Keratinocyte (primary cell): ENCODE measurements around the gene ERG. TPM values are rescaled to one million over a fixed set of nuclear protein-coding genes. Genes with fewer than 3 reads are reported as not detected.

Source experiments
- DNase-seq: peaks from one replicate; pipeline ENCODE4 v3.0.0-alpha.2; 2011; ENCODE audit warnings: low read depth, missing footprints, low spot score
- FAIRE-seq: peaks from 2 replicates; lab custom pipeline; 2011; peaks lifted over from hg19 to GRCh38; lab: Jason Lieb, UNC
- H2AFZ ChIP-seq: 2 replicates; pipeline ENCODE4 v1.6.0; 2012; ENCODE audit warnings: low read length, control low read depth, inconsistent platforms; ENCODE audit not compliant: control insufficient read depth
- H3K27ac ChIP-seq: 2 replicates; pipeline ENCODE4 v1.5.1; 2011; ENCODE audit warnings: low read length; ENCODE audit not compliant: control insufficient read depth, insufficient read depth
- H3K27me3 ChIP-seq: 3 replicates; pipeline ENCODE4 v1.6.0; 2011; ENCODE audit warnings: low read length; ENCODE audit not compliant: control insufficient read depth, insufficient read depth; ENCODE audit errors: extremely low read depth
- H3K36me3 ChIP-seq, 2 experiments: 2 replicates in 1 of 2; 3 replicates in 1 of 2; pipeline ENCODE4 v1.5.1; 2011; ENCODE audit warnings: low read length in 2 of 2, mild to moderate bottlenecking in 1 of 2; ENCODE audit not compliant: control insufficient read depth in 2 of 2, insufficient read depth in 2 of 2; ENCODE audit errors: extremely low read depth in 1 of 2
- H3K4me1 ChIP-seq: 3 replicates; pipeline ENCODE4 v1.5.1; 2011; ENCODE audit warnings: low read length; ENCODE audit not compliant: control insufficient read depth, insufficient read depth; ENCODE audit errors: extremely low read depth
- H3K4me2 ChIP-seq: 3 replicates; pipeline ENCODE4 v1.6.0; 2011; ENCODE audit warnings: low read depth, low read length; ENCODE audit not compliant: control insufficient read depth, insufficient read depth; ENCODE audit errors: extremely low read depth
- H3K4me3 ChIP-seq, 3 experiments: fragments of 200-600 bp in 1 of 3; sonication (generic) in 1 of 3; 2 replicates in 2 of 3; 3 replicates in 1 of 3; pipeline ENCODE4 v1.5.1; 2011 to 2016; ENCODE audit warnings: low read length in 3 of 3, mild to moderate bottlenecking in 3 of 3, control low read depth in 2 of 3, inconsistent platforms in 1 of 3, low read depth in 1 of 3, mixed read lengths in 1 of 3, mixed run types in 1 of 3, moderate library complexity in 1 of 3; ENCODE audit not compliant: control insufficient read depth in 2 of 3, insufficient read depth in 2 of 3; ENCODE audit errors: extremely low read depth in 1 of 3
- H3K79me2 ChIP-seq: 2 replicates; pipeline ENCODE4 v1.6.0; 2012; ENCODE audit warnings: low read length; ENCODE audit not compliant: control insufficient read depth, insufficient read depth
- H3K9ac ChIP-seq: 3 replicates; pipeline ENCODE4 v1.6.0; 2011; ENCODE audit warnings: low read length; ENCODE audit not compliant: control insufficient read depth, insufficient read depth; ENCODE audit errors: extremely low read depth
- H3K9me1 ChIP-seq: 3 replicates; pipeline ENCODE4 v1.6.0; 2011; ENCODE audit warnings: low read length; ENCODE audit not compliant: control insufficient read depth, insufficient read depth; ENCODE audit errors: extremely low read depth
- H3K9me3 ChIP-seq: 2 replicates; pipeline ENCODE4 v1.5.1; 2012; ENCODE audit warnings: low read depth, low read length; ENCODE audit not compliant: control insufficient read depth
- H4K20me1 ChIP-seq: 3 replicates; pipeline ENCODE4 v1.6.0; 2011; ENCODE audit warnings: low read length; ENCODE audit not compliant: control insufficient read depth, insufficient read depth; ENCODE audit errors: extremely low read depth
- EZH2 ChIP-seq: IDR thresholded peaks from one replicate; pipeline ENCODE4 v1.6.1; 2012; ENCODE audit warnings: inconsistent platforms, mild to moderate bottlenecking, low read length, moderate library complexity
- dilution Hi-C: fragments of 300-500 bp; cut with MboI; formaldehyde crosslinking; loops from one replicate; pipeline ENCODE4 v1.7.0; 2020; ENCODE audit warnings: low sequenced_read_pairs; ENCODE audit not compliant: extremely low pct_ligation_motif_present
- polyA plus RNA-seq, 5 experiments: library from polyadenylated mRNA; depleted of rRNA in 3 of 5; stranded (reverse) in 3 of 5; stranded (forward) in 1 of 5; unstranded in 1 of 5; fragments of >200 nt; gene quantifications; 1 replicate in 1 of 5; 2 replicates in 3 of 5; 3 replicates in 1 of 5; pipeline versions ENCODE4 v1.2.1 to v1.2.3, GENCODE V29; 2011 to 2012; ENCODE audit warnings: missing spikeins in 2 of 5, low read depth in 1 of 5, low replicate concordance in 1 of 5
- TF ChIP-seq, protein P1 (sequence below), 3 experiments: IDR thresholded peaks in 1 of 3; conservative IDR thresholded peaks in 1 of 3; optimal IDR thresholded peaks in 1 of 3; 2 replicates in 2 of 3; 3 replicates in 1 of 3; pipeline versions ENCODE3 to v1.5.1; 2011; ENCODE audit warnings: low read length in 3 of 3, mild to moderate bottlenecking in 3 of 3, moderate library complexity in 2 of 3, control low read depth in 1 of 3, inconsistent platforms in 1 of 3; ENCODE audit not compliant: insufficient read depth in 2 of 3; ENCODE audit errors: extremely low read depth in 1 of 3

ERG gene
- polyA plus RNA-seq, 1 donor (not counting 4 experiments of a cell fraction or from before 2014, with no cell fraction given): 0.08 TPM

DNA sequence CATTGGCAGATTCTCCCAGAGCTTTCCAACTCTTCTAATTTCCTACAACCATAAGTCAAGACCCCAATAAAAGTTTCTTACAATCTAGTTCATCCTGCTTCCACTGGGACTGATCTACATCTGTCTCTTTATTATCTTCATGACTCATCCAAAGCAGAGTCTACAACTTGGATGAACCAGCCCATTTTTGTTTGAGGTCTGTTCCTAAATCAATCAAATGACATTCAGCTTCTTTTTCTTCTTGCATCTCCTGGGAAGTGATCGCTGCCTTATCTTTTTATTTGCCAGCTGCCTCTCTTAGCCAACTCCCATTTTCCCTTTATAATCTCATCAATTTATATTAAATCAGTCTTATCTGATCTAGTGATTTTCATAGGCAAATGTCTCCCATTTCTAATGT is 105.6 kb downstream of the ERG start:
- H4K20me1 ChIP-seq: no peaks in the 10 kb centered on the region
- DNase-seq: no peak
- no peaks in the 10 kb centered on the region for H3K4me1 ChIP-seq
- no peak overlapping the region for H3K4me3 ChIP-seq
- H3K27me3 ChIP-seq: peaks cover 4% of the 10 kb centered on the region
- H3K4me2 ChIP-seq: no peak overlapping the region
- FAIRE-seq: no peak
- no peak for TF ChIP-seq EZH2
- TF ChIP-seq, protein P1, sequence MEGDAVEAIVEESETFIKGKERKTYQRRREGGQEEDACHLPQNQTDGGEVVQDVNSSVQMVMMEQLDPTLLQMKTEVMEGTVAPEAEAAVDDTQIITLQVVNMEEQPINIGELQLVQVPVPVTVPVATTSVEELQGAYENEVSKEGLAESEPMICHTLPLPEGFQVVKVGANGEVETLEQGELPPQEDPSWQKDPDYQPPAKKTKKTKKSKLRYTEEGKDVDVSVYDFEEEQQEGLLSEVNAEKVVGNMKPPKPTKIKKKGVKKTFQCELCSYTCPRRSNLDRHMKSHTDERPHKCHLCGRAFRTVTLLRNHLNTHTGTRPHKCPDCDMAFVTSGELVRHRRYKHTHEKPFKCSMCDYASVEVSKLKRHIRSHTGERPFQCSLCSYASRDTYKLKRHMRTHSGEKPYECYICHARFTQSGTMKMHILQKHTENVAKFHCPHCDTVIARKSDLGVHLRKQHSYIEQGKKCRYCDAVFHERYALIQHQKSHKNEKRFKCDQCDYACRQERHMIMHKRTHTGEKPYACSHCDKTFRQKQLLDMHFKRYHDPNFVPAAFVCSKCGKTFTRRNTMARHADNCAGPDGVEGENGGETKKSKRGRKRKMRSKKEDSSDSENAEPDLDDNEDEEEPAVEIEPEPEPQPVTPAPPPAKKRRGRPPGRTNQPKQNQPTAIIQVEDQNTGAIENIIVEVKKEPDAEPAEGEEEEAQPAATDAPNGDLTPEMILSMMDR (optimal IDR thresholded peaks at IDR 0.05 in 1 of 3, IDR thresholded peaks at IDR 0.05 in 1 of 3, conservative IDR thresholded peaks at IDR 0.05 in 1 of 3; ENCODE audit: extremely low read depth in 1 of 3, insufficient read depth in 2 of 3, low read length in 3 of 3): no peak
- H3K36me3 ChIP-seq: no peaks in the 10 kb centered on the region
- no peak overlapping the region for H3K9ac ChIP-seq
- H3K9me1 ChIP-seq: no peaks in the 10 kb centered on the region
- no peaks in the 10 kb centered on the region for H3K79me2 ChIP-seq
- no peak overlapping the region for H3K27ac ChIP-seq
- dilution Hi-C loops: no loop called here
- H2AFZ ChIP-seq: no peak overlapping the region
- no peaks in the 10 kb centered on the region for H3K9me3 ChIP-seq

GRCh38 chr21:38389896-38390295 is 108.4 kb downstream of the ERG start:
- Histone ChIP-seq H4K20me1 (no peaks in the 10 kb centered on the region), H3K9me3 (no peaks in the 10 kb centered on the region), H3K27me3 (no peaks in the 10 kb centered on the region), H2AFZ (no peak overlapping the region), H3K27ac (no peak overlapping the region), H3K9me1 (no peaks in the 10 kb centered on the region), H3K4me2 (no peak overlapping the region), H3K9ac (no peak overlapping the region), H3K4me1 (no peaks in the 10 kb centered on the region), H3K4me3 (no peak overlapping the region), H3K36me3 (no peaks in the 10 kb centered on the region), H3K79me2 (no peaks in the 10 kb centered on the region)
- DNase-seq (no peak), FAIRE-seq (peak; percentile 13)
- dilution Hi-C loops: no loop called here
- TF ChIP-seq, protein P1 (optimal IDR thresholded peaks at IDR 0.05 in 1 of 3, IDR thresholded peaks at IDR 0.05 in 1 of 3, conservative IDR thresholded peaks at IDR 0.05 in 1 of 3; ENCODE audit: extremely low read depth in 1 of 3, insufficient read depth in 2 of 3, low read length in 3 of 3): no peak
- no peak for TF ChIP-seq EZH2
